Panc1 (cell line): ENCODE measurements around the gene KCNIP4. TPM values are rescaled to one million over a fixed set of nuclear protein-coding genes. Genes with fewer than 3 reads are reported as not detected.
"Not testable (repeated sequence)": the region's sequence is repeated elsewhere in the genome, so short reads cannot be mapped to it uniquely, and the experiment has no call there.

ENCODE experiments used
- ATAC-seq: fragments of 200-7000 bp; cut with Tn5 transposase; 2 replicates; pipeline ENCODE4 v1.9.1; 2020; ENCODE audit warnings: mild to moderate bottlenecking, moderate library complexity
- BruUV-seq: library from RNA; stranded (reverse); fragments of 400-500 nt; replicated peaks from 2 replicates; lab custom pipeline; 2021; lab: Mats Ljungman, UMichigan
- CTCF ChIA-PET: fragments of 300-600 bp; sonication (Branson Sonifier 250); formaldehyde crosslinking; loops from one replicate; lab custom pipeline; 2022; ENCODE audit warnings: antibody characterized with exemption; lab: Charles Lee
- POLR2A ChIA-PET: fragments of 300-600 bp; sonication (Branson Sonifier 250); formaldehyde crosslinking; loops from one replicate; lab custom pipeline; 2022; ENCODE audit warnings: antibody characterized with exemption; lab: Charles Lee
- DNase-seq: peaks from one replicate; pipeline ENCODE4 v3.0.0-alpha.2; 2010; ENCODE audit warnings: low read depth, low spot score
- H3K27ac ChIP-seq: 2 replicates; pipeline ENCODE4 v1.5.1; 2011; ENCODE audit warnings: mild to moderate bottlenecking, low read length, inconsistent platforms
- H3K27me3 ChIP-seq: fragments of 200-500 bp; sonication (Bioruptor generic); 2 replicates; pipeline ENCODE4 v1.6.0; 2014; ENCODE audit warnings: low read length, inconsistent platforms; ENCODE audit not compliant: control insufficient read depth, insufficient read depth
- H3K36me3 ChIP-seq: fragments of 200-500 bp; sonication (Bioruptor generic); 2 replicates; pipeline ENCODE4 v1.5.1; 2014; ENCODE audit warnings: inconsistent platforms, mild to moderate bottlenecking, low read length, moderate library complexity; ENCODE audit not compliant: control insufficient read depth, insufficient read depth
- H3K4me1 ChIP-seq: 2 replicates; pipeline ENCODE4 v1.5.1; 2011; ENCODE audit warnings: inconsistent platforms, mild to moderate bottlenecking, low read length, moderate library complexity; ENCODE audit not compliant: control insufficient read depth, insufficient read depth
- H3K4me3 ChIP-seq, 2 experiments: 2 replicates each; pipeline ENCODE4 v1.5.1; 2011 to 2012; ENCODE audit warnings: low read depth in 2 of 2, low read length in 2 of 2, mild to moderate bottlenecking in 2 of 2, inconsistent platforms in 1 of 2, moderate library complexity in 1 of 2
- H3K9me3 ChIP-seq: fragments of 200-500 bp; sonication (Bioruptor generic); 2 replicates; pipeline ENCODE4 v1.5.1; 2014; ENCODE audit warnings: low read depth, mild to moderate bottlenecking, inconsistent platforms, low read length, moderate library complexity; ENCODE audit not compliant: control insufficient read depth, insufficient read depth
- CTCF ChIP-seq: fragments of 450-650 bp; IDR thresholded peaks from 2 replicates; pipeline ENCODE4 v1.5.1; 2017; ENCODE audit warnings: mild to moderate bottlenecking
- POLR2AphosphoS5 ChIP-seq: IDR thresholded peaks from 2 replicates; pipeline ENCODE4 v1.6.1; 2012; ENCODE audit warnings: mild to moderate bottlenecking, low read depth, low read length, moderate library complexity
- SIN3A ChIP-seq: IDR thresholded peaks from 2 replicates; pipeline ENCODE4 v1.6.1; 2012; ENCODE audit warnings: low read depth, mild to moderate bottlenecking, low read length, moderate library complexity, borderline replicate concordance; ENCODE audit not compliant: insufficient read depth
- TCF7L2 ChIP-seq: IDR thresholded peaks from 2 replicates; pipeline ENCODE4 v1.6.1; 2011; ENCODE audit warnings: mild to moderate bottlenecking, low read depth, low read length, inconsistent platforms
- in situ Hi-C: cut with HindIII; loops from 2 replicates; pipeline ENCODE4 v1.10.0; 2016; ENCODE audit warnings: low sequenced_read_pairs, low pct_unique_long_range_greater_than_20kb
- intact Hi-C: fragments of 100-400 bp; cut with micrococcal nuclease; formaldehyde crosslinking; loops from one replicate; pipeline ENCODE4 v1.10.0; 2022; ENCODE audit not compliant: unreplicated experiment
- total RNA-seq: library from RNA; stranded (reverse); gene quantifications from one replicate; pipeline ENCODE4 v1.2.1, GENCODE V29; 2021; ENCODE audit not compliant: unreplicated experiment
- TF ChIP-seq, protein P1 (sequence below), 2 experiments: IDR thresholded peaks; 2 replicates each; pipeline ENCODE4 v1.6.1; 2011 to 2012; ENCODE audit warnings: low read depth in 2 of 2, control low read depth in 1 of 2, low read length in 1 of 2, mild to moderate bottlenecking in 1 of 2, moderate library complexity in 1 of 2; ENCODE audit not compliant: insufficient read depth in 1 of 2

KCNIP4 gene
- total RNA-seq, 1 experiment from 2014 or later: not detected

DNA sequence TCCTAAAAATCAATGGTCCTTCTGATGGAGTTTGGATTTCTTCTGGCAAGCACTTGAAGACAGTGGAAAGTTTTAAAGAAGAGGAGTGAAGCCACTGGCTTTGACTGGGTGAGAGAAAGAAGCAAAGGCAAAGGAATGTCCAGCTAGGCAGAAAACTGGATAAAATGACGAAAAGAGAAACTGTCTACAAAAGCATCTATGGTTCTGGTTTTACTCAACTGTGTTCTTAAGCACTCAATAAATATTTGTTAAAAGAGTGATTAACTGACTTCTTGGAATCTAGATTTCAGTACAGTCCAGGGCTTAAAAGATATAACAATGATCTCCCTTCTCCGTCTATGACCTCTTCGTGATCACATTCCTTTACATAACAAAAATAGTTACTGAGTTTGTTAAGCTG lies 1195.9 kb downstream of the KCNIP4 start:
- no peaks in the 10 kb centered on the region for H3K9me3 ChIP-seq
- no peak for ATAC-seq
- TF ChIP-seq SIN3A (no peak), POLR2AphosphoS5 (no peak), CTCF (no peak), TCF7L2 (no peak)
- TF ChIP-seq, protein P1, sequence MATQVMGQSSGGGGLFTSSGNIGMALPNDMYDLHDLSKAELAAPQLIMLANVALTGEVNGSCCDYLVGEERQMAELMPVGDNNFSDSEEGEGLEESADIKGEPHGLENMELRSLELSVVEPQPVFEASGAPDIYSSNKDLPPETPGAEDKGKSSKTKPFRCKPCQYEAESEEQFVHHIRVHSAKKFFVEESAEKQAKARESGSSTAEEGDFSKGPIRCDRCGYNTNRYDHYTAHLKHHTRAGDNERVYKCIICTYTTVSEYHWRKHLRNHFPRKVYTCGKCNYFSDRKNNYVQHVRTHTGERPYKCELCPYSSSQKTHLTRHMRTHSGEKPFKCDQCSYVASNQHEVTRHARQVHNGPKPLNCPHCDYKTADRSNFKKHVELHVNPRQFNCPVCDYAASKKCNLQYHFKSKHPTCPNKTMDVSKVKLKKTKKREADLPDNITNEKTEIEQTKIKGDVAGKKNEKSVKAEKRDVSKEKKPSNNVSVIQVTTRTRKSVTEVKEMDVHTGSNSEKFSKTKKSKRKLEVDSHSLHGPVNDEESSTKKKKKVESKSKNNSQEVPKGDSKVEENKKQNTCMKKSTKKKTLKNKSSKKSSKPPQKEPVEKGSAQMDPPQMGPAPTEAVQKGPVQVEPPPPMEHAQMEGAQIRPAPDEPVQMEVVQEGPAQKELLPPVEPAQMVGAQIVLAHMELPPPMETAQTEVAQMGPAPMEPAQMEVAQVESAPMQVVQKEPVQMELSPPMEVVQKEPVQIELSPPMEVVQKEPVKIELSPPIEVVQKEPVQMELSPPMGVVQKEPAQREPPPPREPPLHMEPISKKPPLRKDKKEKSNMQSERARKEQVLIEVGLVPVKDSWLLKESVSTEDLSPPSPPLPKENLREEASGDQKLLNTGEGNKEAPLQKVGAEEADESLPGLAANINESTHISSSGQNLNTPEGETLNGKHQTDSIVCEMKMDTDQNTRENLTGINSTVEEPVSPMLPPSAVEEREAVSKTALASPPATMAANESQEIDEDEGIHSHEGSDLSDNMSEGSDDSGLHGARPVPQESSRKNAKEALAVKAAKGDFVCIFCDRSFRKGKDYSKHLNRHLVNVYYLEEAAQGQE (IDR thresholded peaks at IDR 0.05; ENCODE audit: insufficient read depth in 1 of 2, low read depth in 2 of 2, low read length in 1 of 2): no peak
- in situ Hi-C loops: no loop called here
- no peaks in the 10 kb centered on the region for H3K4me1 ChIP-seq
- intact Hi-C loops: no loop called here
- H3K27ac ChIP-seq: no peak overlapping the region
- no peak overlapping the region for H3K4me3 ChIP-seq
- POLR2A ChIA-PET: no interaction called here
- BruUV-seq: no TSS peak
- CTCF ChIA-PET: no interaction called here
- H3K27me3 ChIP-seq: no peaks in the 10 kb centered on the region
- no peak for DNase-seq
- no peaks in the 10 kb centered on the region; the same call in 1 of the 2 replicates for H3K36me3 ChIP-seq

DNA sequence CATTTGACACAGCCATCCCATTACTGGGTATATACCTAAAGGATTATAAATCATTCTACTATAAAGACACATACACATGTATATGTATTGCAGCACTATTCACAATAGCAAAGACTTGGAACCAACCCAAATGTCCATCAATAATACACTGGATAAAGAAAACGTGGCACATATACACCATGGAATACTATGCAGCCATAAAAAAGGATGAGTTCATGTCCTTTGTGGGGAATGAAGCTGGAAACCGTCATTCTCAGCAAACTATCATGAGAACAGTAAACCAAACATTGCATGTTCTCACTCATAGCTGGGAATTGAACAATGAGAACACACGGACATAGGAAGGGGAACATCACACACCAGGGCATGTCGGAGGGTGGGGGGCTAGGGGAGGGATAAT lies 1202.6 kb downstream of the KCNIP4 start:
- POLR2A ChIA-PET, H3K27me3 ChIP-seq: not testable (repeated sequence)

GRCh38 chr4:20735931-20736330 lies 1212.6 kb downstream of the KCNIP4 start:
- H3K36me3 ChIP-seq: no peaks in the 10 kb centered on the region
- in situ Hi-C loops (no loop called here), intact Hi-C loops (no loop called here)
- POLR2A ChIA-PET: no interaction called here
- BruUV-seq: no TSS peak
- DNase-seq (no peak), ATAC-seq (no peak)
- H3K27ac ChIP-seq: no peak overlapping the region
- no peaks in the 10 kb centered on the region for H3K9me3 ChIP-seq
- TF ChIP-seq POLR2AphosphoS5: no peak
- no peak for TF ChIP-seq TCF7L2
- TF ChIP-seq, protein P1 (IDR thresholded peaks at IDR 0.05; ENCODE audit: insufficient read depth in 1 of 2, low read depth in 2 of 2, low read length in 1 of 2): no peak
- TF ChIP-seq SIN3A: no peak
- TF ChIP-seq CTCF: no peak
- no peaks in the 10 kb centered on the region for H3K4me1 ChIP-seq
- no peak overlapping the region for H3K4me3 ChIP-seq
- no peaks in the 10 kb centered on the region for H3K27me3 ChIP-seq
- CTCF ChIA-PET: no interaction called here

More for the DNA sequence above, 1202.6 kb downstream of the KCNIP4 start:
- DNase-seq, H3K36me3 ChIP-seq, BruUV-seq, CTCF ChIA-PET, H3K4me3 ChIP-seq, H3K9me3 ChIP-seq, intact Hi-C loops, H3K4me1 ChIP-seq, H3K27ac ChIP-seq, in situ Hi-C loops, ATAC-seq: not testable (repeated sequence)
